Lung (tissue), 13 donors: ENCODE data around the gene PFKFB1. TPM values are rescaled to one million over a fixed set of nuclear protein-coding genes. Genes with fewer than 3 reads are reported as not detected.

Experiments
- ATAC-seq: fragments of 200-7000 bp; cut with Tn5 transposase; one replicate; pipeline ENCODE4 v1.9.1; 2020; ENCODE audit warnings: moderate number of reproducible peaks; ENCODE audit not compliant: insufficient read depth, low FRiP score
- DNase-seq, 3 donors: peaks; one replicate each; pipeline ENCODE4 v3.0.0-alpha.2; 2013 to 2017
- H3K27ac ChIP-seq, 2 donors: one replicate each; pipeline ENCODE4 v1.5.1; 2013; ENCODE audit warnings: mild to moderate bottlenecking in 2 of 2, moderate library complexity in 2 of 2, control low read depth in 1 of 2, inconsistent platforms in 1 of 2, low read depth in 1 of 2, low read length in 1 of 2
- H3K27me3 ChIP-seq, 3 donors: one replicate each; pipeline ENCODE4 v1.5.1; 2013; ENCODE audit warnings: low read length in 2 of 3; ENCODE audit not compliant: control insufficient read depth in 3 of 3, insufficient read depth in 3 of 3
- H3K36me3 ChIP-seq, 4 donors: one replicate each; pipeline ENCODE4 v1.5.1; 2013; ENCODE audit warnings: low read length in 4 of 4, mild to moderate bottlenecking in 1 of 4, moderate library complexity in 1 of 4; ENCODE audit not compliant: control insufficient read depth in 4 of 4, insufficient read depth in 4 of 4
- H3K4me1 ChIP-seq, 5 donors: one replicate each; pipeline ENCODE4 v1.5.1; 2013; ENCODE audit warnings: low read length in 5 of 5, mild to moderate bottlenecking in 2 of 5, moderate library complexity in 1 of 5; ENCODE audit not compliant: control insufficient read depth in 5 of 5, insufficient read depth in 5 of 5
- H3K4me3 ChIP-seq: one replicate; pipeline ENCODE4 v1.5.1; 2013; ENCODE audit warnings: mild to moderate bottlenecking, control low read depth, moderate library complexity
- H3K9ac ChIP-seq, 2 donors: one replicate each; pipeline ENCODE4 v1.5.1; 2013; ENCODE audit warnings: low read length in 2 of 2, control low read depth in 1 of 2; ENCODE audit not compliant: insufficient read depth in 1 of 2
- H3K9me3 ChIP-seq, 4 donors: one replicate each; pipeline ENCODE4 v1.5.1; 2013; ENCODE audit warnings: low read length in 3 of 4, mild to moderate bottlenecking in 1 of 4, moderate library complexity in 1 of 4; ENCODE audit not compliant: control insufficient read depth in 4 of 4, insufficient read depth in 3 of 4
- WGBS, 2 donors: extraction: QIAGEN DNeasy Blood & Tissue Kit; methylation state at CpG; one replicate each; pipeline ENCODE4 v1.1.7; 2013; 5-methylcytosine and 5-hydroxymethylcytosine counted together
- polyA plus RNA-seq, 2 donors: library from polyadenylated mRNA; stranded (reverse); fragments of 200-250 nt; gene quantifications; one replicate each; pipeline ENCODE4 v1.2.1, GENCODE V29; 2013
- small RNA-seq: library from RNA; depleted of rRNA; stranded (forward); fragments of <200 nt; gene quantifications from one replicate; pipeline ENCODE3, GENCODE V24; 2014; ENCODE audit warnings: low replicate concordance
- total RNA-seq, 2 donors: library from RNA; depleted of rRNA in 1 of 2; stranded (reverse); fragments of >200 nt in 1 of 2; gene quantifications; one replicate each; pipeline ENCODE4 v1.2.1, GENCODE V29; 2014 to 2021
- TF ChIP-seq, protein P1 (sequence below): IDR thresholded peaks from 2 replicates; pipeline ENCODE4 v1.5.1; 2012; ENCODE audit warnings: mild to moderate bottlenecking; ENCODE audit errors: control extremely low read depth, extremely low read depth
- donor health status: control.
- donor health status: control.
- donor health status: Bipolar disorder and iron deficiency.
- donor health status: healthy.
- donor health status: DM: yes; HTN: yes; CAD: no.

The PFKFB1 gene
- total and polyA plus RNA-seq, 4 donors, result 0.06 to 0.34 (median 0.15) TPM

DNA sequence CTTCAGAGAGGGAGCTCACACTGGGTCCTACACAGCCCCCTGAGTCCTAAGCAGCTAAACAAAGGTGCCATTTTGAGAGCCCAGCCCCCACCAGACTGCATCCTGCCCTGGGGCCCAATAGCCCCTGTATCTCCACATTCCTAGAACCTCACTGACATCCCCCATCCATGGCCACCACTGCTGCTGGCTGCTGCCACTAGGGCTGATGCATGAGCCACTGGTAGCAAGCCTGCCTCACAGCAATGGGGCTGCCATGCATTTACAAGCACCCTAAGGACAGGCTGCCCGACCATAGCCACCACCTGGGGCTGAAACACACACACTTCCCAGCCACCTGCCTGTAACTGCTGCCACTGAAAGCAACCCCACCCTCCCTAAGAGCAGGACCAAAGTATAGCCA lies 99.8 kb downstream of the PFKFB1 start:
- ATAC-seq, result no peak
- 52 to 100% methylated on average over 1 of the region's 1 CpG for WGBS, 2 donors
- H3K27me3 ChIP-seq, result no peaks in the 10 kb centered on the region
- H3K27ac ChIP-seq, result no peak overlapping the region
- DNase-seq, result no peak
- H3K9me3 ChIP-seq, result peaks cover 0 to 5% (median under 1%) of the 10 kb centered on the region in 4 donors
- no peaks in the 10 kb centered on the region for H3K36me3 ChIP-seq
- H3K4me3 ChIP-seq, result no peak overlapping the region
- TF ChIP-seq, protein P1, sequence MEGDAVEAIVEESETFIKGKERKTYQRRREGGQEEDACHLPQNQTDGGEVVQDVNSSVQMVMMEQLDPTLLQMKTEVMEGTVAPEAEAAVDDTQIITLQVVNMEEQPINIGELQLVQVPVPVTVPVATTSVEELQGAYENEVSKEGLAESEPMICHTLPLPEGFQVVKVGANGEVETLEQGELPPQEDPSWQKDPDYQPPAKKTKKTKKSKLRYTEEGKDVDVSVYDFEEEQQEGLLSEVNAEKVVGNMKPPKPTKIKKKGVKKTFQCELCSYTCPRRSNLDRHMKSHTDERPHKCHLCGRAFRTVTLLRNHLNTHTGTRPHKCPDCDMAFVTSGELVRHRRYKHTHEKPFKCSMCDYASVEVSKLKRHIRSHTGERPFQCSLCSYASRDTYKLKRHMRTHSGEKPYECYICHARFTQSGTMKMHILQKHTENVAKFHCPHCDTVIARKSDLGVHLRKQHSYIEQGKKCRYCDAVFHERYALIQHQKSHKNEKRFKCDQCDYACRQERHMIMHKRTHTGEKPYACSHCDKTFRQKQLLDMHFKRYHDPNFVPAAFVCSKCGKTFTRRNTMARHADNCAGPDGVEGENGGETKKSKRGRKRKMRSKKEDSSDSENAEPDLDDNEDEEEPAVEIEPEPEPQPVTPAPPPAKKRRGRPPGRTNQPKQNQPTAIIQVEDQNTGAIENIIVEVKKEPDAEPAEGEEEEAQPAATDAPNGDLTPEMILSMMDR, result no peak
- no peak overlapping the region for H3K9ac ChIP-seq
- no peaks in the 10 kb centered on the region for H3K4me1 ChIP-seq

DNA sequence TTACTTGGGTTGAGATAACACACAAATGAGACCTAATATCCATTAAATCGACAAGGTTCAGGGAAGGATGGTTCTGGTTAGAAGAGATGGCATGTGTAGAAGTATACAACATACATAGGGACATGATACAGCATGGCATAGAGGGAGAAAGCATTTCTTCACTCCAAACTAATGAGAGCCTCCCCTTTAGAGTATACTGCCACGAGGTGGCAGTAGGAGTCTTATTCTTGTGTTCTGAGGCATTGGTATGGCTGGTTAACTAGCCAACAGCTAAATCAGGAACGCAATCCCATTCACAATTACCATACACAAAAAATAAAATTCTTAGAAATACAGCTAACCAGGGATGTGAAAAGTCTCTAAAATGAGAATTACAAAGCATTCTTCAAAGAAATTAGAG lies 102.4 kb downstream of the PFKFB1 start:
- H3K4me3 ChIP-seq, result no peak overlapping the region
- H3K9ac ChIP-seq, result no peak overlapping the region
- 13 to 18% methylated on average over 3 of the region's 3 CpGs for WGBS, 2 donors
- no peaks in the 10 kb centered on the region for H3K27me3 ChIP-seq
- H3K27ac ChIP-seq, result no peak overlapping the region
- ATAC-seq, result no peak
- no peaks in the 10 kb centered on the region for H3K4me1 ChIP-seq
- peaks cover 0 to 9% (median under 1%) of the 10 kb centered on the region in 4 donors for H3K9me3 ChIP-seq
- TF ChIP-seq, protein P1, result no peak
- no peaks in the 10 kb centered on the region for H3K36me3 ChIP-seq
- peak in 2 of 3 donors; percentile 12 to 38 for DNase-seq

DNA sequence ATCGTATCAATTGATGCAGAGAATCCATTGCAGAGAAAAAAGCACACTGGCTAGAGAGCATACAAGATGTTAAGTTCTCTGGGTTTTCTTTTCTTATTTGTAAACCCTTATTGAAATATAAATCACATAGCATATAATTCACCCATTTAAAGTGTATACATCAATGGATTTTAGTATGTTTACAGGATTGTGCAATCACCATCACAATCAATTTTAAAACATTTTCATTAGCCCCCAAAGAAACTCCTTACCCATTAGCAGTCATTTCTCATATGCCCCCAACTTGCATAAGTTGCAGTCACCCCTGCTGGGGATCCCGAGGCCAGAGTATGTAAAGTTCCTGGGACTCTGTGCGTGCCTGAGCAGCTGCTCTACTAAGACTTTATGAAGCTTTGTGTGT lies 108.2 kb downstream of the PFKFB1 start:
- 72 to 77% methylated on average over 3 of the region's 3 CpGs for WGBS, 2 donors
- Histone ChIP-seq H3K27me3 (no peaks in the 10 kb centered on the region), H3K4me1 (no peaks in the 10 kb centered on the region), H3K9me3 (peaks cover 0 to 4% (median under 1%) of the 10 kb centered on the region in 4 donors), H3K9ac (no peak overlapping the region), H3K36me3 (no peaks in the 10 kb centered on the region), H3K27ac (no peak overlapping the region), H3K4me3 (no peak overlapping the region)
- TF ChIP-seq, protein P1, result no peak
- DNase-seq (no peak), ATAC-seq (no peak)

Small RNA genes within 50 kb of the gene (small RNA-seq; reads per million reads assigned to genes)
- gene RF00614, result not detected

Other genes starting within 250 kb of the PFKFB1 start
- gene ITIH6, start 195.9 kb downstream of the PFKFB1 start, total RNA-seq, result under 1 TPM in 1 of 2 donors, not detected in 1; 0.20 TPM
- not detected for gene ITIH6, start 195.9 kb downstream of the PFKFB1 start, polyA plus RNA-seq
- 100 to 1,000 TPM; 114 to 276 TPM for gene MAGED2, start 186.4 kb downstream of the PFKFB1 start, total RNA-seq
- 10 to 100 TPM; 75.8 to 76.4 TPM for gene MAGED2, start 186.4 kb downstream of the PFKFB1 start, polyA plus RNA-seq
- gene TRO, start 73.4 kb downstream of the PFKFB1 start, total RNA-seq, result 10 to 100 TPM in 1 of 2 donors, 1 to 10 TPM in 1; 4.2 to 30.9 TPM
- 1 to 10 TPM; 1.9 to 2.8 TPM for gene TRO, start 73.4 kb downstream of the PFKFB1 start, polyA plus RNA-seq
- gene APEX2, start 6.2 kb upstream of the PFKFB1 start, total RNA-seq, result 10 to 100 TPM in 1 of 2 donors, 1 to 10 TPM in 1; 6.4 to 14.0 TPM
- 10 to 100 TPM in 1 of 2 donors, 1 to 10 TPM in 1; 6.2 to 15.4 TPM for gene APEX2, start 6.2 kb upstream of the PFKFB1 start, polyA plus RNA-seq
- gene ALAS2, start 36.8 kb upstream of the PFKFB1 start, total RNA-seq, result 100 to 1,000 TPM in 1 of 2 donors, 1 to 10 TPM in 1; 2.8 to 111 TPM
- under 1 TPM; 0.10 to 0.19 TPM for gene ALAS2, start 36.8 kb upstream of the PFKFB1 start, polyA plus RNA-seq
- gene PAGE2B, start 80.8 kb upstream of the PFKFB1 start, total RNA-seq, result not detected
- gene PAGE2B, start 80.8 kb upstream of the PFKFB1 start, polyA plus RNA-seq, result under 1 TPM in 1 of 2 donors, not detected in 1; 0.37 TPM
- gene PAGE2, start 94.8 kb upstream of the PFKFB1 start, total RNA-seq, result not detected
- gene PAGE2, start 94.8 kb upstream of the PFKFB1 start, polyA plus RNA-seq, result not detected
- gene PAGE5, start 226.2 kb upstream of the PFKFB1 start, total RNA-seq, result not detected
- gene PAGE5, start 226.2 kb upstream of the PFKFB1 start, polyA plus RNA-seq, result not detected